ENCODE measurements around the gene TMEM63B. TPM values are rescaled to one million over a fixed set of nuclear protein-coding genes. Genes with fewer than 3 reads are reported as not detected.
A peak's percentile ranks its signal among the peaks of the same experiment; 100 is the strongest.
"Not testable (repeated sequence)": the region's sequence is repeated elsewhere in the genome, so short reads cannot be mapped to it uniquely, and the experiment has no call there.

The TMEM63B gene
- total RNA-seq, 1 experiment from 2014 or later, result 17.7 TPM

DNA sequence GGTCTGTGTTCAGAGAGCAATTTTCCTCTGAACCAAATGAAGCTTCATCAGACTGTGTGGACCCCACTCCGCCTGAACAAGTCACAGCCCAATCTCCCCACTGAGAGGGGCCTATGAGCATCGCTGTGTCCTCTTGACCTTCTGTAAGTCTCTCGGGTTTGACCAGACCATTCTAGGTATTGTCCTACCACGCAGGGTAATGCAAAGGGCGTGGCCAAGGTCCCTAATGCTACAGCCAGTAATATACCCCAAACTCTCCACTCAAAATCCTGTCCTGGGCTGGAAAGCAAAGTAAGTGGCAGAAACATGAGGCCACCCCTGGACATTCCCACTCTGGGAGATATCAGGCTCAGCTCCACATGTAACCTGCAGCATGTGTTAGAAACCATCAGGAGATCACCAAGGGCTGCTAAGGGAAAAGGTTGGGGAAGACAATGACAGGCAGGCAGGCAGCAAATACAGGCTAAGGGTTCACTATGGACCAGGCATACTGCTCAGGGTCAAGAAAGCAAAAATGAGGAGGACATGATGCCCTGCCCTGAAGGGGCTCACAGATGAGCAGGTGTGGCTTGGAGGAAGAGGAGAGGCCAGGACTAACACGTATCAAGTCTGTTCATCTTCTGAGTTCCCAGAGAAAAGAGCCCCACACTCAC lies 33.5 kb upstream of the TMEM63B start:
- no peak for DNase-seq (ENCODE audit: extremely low read depth, low read depth)

DNA sequence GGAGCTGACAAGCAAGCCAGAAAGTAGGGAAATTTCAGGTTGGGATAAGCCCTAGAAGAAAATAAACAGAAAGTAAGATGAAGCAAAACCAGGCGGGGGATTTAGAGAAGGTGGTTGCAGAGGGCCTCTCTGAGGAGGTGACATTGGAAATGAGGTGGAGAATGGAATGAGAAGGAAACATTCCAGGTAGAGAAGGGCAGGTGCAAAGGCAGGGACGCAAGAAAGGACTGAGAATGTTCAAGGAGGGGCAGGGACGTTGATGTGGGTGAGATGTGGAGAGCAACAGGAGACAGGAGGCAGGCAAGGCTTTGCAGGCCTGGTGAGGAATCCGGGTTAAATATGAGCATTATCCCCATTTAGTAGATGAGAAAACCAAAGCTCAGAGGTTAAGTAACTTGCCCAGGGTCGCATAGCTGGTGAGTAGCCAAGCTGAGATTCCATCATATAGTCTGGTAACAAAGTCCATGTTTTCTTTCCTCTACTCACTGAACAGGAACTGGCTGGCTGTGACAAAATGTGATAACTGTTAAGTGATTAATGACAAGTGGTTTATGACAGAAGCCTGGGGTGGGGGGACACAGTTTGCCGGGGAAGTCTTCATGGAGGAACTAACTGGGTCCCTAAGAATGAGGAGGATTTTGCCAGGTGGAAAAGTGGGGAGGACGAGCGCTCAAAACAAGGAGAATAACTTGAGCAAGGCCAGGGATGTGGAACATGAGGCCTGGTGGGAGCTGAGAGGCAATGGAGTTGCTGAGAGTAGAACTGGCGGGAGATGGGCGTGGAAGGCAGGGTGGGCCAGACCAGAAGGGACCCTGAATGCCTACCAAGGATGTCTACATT lies 32.7 kb upstream of the TMEM63B start:
- no peak for DNase-seq (ENCODE audit: extremely low read depth, low read depth)

DNA sequence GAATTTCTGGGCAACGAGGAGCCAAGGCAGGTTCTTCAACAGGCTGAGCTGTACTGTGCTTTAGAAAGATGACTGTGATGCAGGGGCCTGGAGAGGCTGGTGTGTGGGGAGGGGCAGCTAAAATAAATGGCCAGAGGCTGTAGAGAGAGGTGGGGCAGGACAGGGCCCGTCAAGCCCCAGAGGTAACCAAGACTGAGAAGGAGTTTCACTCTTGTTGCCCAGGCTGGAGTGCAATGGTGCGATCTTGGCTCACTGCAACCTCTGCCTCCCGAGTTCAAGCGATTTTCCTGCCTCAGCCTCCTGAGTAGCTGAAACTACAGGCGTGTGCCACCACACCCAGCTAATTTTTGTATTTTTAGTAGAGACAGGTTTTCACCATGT lies 32.1 kb upstream of the TMEM63B start:
- DNase-seq (ENCODE audit: extremely low read depth, low read depth), result not testable (repeated sequence)

DNA sequence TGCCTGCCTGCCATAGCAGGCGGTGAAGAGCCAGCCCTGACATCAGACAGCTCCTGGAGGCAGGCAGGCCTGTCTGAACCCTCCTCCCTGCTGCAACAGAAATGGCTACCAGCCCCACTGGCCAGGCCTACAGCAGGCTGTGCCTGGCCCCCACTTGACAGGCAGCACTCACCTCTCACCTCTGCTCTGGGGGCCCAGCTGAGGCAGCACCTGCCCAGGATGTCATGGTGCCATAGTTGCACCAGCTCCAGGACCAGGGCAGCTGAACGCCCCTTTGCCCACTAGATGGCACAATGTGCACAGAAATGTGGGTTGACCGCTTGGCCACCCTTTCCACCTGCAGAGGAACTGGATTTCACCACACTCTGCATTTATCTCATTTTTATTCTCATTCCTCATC lies 30.7 kb upstream of the TMEM63B start:
- peak; percentile 71 for DNase-seq (ENCODE audit: extremely low read depth, low read depth)

DNA sequence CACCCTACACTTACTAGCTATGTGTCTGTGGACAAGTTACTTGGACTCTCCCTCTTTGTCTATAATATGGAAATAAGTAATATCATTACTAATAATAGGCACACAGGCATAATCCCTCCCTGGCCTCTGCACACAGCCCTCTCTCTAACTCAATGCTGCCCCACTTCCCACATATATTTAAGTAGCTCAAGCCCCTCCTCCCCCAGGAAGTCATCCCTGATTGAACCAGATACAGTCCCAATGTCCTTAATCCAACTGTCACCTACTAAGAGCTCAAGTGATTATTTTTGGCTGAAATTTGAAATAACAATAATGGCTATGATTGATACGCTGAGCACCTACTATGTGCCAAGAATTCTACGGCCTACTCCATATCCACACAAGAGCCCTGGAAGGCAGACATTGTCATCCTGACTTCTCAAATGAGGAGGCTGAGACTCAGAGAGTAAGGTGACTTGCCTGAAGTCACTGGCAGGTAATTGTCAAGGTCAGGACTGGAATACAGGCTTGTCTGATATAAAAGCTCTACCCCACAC lies 29.5 kb upstream of the TMEM63B start:
- DNase-seq (ENCODE audit: extremely low read depth, low read depth), result no peak

DNA sequence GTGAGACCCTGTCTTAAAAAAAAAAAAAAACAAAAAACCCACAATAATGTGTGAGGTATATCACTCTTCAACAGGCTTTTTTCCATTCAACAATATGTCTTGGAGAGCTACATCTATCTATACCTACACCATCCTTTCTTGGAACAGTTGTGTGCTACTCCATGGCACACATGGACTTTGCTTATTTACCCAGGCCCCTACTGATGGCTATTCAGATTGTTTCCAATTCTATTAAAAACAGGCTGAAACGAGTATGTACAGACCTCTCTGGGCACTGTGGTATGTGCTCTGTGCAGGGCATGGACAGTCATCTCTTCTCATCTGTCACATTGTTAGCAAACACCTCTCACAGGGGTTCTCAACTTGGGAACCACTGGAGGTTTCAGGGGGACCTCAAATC lies 28.2 kb upstream of the TMEM63B start:
- no peak for DNase-seq (ENCODE audit: extremely low read depth, low read depth)

DNA sequence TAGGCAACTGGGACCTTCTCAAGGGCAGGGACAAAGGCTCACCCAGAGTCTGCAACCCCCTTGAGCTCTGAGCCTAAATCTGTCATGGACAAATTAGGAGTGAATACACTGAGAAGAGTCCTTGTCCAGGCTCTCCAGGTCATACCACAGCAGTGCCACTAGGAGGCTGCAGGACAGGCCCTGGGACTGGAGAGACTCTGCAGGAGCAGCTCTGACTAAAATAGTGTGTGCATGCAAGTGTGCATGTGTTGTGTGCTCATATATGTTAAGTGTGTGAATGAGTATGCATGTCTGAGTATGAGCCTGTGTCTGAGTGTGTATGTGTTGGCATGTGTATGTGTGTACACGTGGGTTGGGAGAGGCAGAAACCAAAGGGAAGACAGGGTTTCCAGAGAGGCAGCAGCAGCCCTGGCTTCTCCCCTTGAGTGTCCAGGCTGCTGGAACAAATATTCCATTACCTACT lies 27.2 kb upstream of the TMEM63B start:
- peak; percentile 4 for DNase-seq (ENCODE audit: extremely low read depth, low read depth)

DNA sequence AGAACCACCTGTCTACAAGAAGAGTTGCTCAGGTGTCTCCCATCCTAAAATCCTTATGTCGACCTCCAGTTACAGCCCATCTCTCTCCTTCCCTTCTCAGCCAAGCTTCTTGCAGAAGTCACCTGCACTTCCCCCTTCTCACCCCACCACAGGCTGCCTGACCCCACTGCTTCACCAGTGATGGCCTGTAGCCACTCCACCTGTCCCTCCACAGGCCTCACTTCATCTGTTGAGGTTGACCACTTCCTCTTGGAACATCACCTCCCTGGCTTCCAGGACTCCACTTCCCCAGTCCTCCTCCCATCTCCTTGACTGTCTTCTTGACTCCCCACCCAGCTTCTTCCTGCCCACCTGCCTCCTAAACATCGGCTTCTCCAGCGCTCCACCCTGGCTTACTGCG lies 25.5 kb upstream of the TMEM63B start:
- no peak for DNase-seq (ENCODE audit: extremely low read depth, low read depth)

DNA sequence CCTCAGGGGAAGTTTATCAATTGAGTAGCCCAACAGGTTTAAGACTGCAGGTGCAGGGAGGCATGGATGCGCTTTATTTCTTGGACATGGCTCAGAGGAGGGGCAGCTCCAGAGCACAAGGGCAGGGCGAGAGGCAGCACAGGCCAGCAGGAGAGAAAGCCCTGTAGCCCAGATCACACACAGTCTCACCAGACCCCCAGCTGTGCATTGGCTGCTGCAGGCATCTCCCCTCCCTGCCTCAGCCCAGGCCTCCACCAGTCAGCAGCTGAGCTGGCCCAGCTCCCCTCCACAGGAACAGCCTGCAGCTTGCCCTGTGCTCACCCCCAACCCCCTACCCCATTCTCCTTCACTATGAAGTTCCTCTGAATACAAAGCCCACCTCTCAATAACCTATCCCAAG lies 24.8 kb upstream of the TMEM63B start:
- DNase-seq (ENCODE audit: extremely low read depth, low read depth), result no peak

DNA sequence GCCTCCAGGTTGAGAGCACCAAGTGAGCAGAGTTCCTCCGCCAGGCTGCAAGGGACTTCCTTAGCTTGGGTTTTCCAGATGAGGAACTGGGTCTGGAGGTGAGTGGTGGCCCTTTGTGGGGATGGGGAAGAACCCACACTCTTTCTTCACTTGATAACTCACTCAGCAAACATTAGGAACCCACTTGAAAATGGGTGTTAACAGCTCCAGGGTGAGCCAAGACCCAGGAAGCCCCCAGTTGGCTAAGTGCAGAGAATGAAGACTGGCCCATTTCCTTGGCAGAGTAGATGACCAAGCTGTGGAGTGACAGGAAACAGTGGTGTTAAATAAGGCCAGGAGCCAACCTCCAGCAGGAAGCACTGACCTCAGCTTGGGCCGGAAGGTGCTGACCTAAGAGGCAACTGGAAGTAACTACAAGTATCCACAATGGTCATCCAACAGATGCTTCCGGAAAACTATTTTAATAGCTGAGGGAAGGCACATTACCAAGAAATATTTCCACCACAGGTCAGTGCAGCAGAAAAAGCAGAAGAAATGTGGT lies 22.8 kb upstream of the TMEM63B start:
- DNase-seq (ENCODE audit: extremely low read depth, low read depth), result no peak

DNA sequence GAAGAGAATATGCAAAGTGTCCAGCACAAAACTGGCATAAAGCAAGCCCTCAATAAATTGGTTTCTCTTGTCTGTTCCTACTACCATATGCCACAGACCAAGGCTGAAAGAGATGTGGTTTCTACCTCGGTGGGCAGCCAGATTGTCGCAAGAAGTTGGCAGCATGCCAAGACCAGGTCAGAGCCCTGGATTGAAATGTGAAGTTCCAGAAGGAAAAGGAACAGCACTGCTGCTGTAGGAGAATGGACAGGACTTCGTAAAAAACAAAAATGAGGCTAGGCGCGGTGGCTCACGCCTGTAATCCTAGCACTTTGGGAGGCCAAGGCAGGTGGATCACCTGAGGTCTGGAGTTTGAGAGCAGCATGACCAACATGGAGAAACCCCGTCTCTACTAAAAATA lies 22.2 kb upstream of the TMEM63B start:
- DNase-seq (ENCODE audit: extremely low read depth, low read depth), result no peak

DNA sequence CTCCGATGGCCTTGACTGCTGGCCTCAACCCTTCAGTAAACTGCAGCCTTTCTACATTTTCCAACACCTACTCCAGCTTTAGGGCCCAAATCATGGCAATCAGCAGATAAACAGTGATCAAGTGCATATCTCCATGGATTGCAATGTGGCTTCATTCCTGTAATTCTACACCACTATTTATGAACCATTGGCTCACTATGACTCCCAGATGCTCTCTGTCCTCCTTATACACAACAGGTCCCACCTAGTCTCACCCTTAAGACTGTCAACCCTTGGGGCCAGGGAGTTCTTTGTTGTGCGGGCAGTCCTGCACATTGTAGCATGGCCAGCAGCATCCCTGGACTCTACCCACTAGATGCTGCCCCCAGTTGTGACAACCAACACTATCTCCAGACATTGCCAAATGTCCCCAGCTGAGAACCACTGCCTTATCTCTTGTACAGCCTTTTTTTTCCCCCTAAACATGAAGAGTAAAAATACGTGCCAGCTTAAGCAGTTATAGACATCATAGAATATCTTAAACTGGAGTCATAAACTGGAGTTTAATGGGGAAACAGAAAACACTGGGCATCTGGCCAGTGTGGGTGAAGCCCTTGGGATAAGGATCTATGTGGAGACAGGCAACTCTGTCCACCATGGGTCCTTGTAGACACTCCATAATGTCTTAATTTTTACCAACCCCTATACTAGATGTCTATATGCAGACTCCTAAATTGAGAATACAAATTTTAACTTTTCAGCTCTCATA lies 21.2 kb upstream of the TMEM63B start:
- DNase-seq (ENCODE audit: extremely low read depth, low read depth), result no peak

DNA sequence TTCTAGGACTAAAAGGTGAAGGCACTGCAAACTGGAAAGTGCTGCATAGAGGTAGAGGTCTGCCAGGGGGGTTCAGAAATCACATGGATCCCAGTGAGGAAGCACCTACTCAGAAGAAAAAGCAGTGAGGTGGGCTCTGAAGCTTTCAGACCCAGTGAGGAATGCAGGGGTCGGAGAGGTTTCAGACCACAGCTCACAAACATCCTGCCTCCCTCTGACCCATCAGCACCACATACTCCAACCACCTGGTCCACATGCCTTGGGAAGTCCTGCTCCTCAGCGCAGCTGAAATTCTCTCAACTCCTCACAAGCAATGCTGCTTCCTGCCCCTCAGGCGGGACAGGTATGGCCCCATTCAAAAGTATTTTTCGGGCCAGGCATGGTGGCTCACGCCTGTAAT lies 20.3 kb upstream of the TMEM63B start:
- no peak for DNase-seq (ENCODE audit: extremely low read depth, low read depth)

DNA sequence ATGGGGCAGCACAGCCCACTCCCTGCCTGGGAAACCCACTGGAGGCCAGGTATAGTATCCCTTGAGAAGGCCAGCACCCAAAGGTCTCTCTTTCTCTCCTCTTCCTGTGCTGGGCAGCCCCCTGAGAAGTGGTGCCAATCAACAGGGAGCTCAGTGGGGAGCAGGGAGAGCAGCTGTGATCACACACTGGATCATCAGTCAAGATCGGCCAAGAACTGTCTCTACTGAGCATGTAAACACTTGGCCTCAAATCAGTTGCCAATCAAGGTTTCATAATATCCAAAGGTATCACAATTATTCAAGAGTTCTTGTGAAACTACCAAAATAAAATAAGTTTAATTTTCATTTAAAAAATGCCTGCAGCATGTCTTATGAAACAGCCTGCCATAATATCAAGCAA lies 18.9 kb upstream of the TMEM63B start:
- no peak for DNase-seq (ENCODE audit: extremely low read depth, low read depth)

DNA sequence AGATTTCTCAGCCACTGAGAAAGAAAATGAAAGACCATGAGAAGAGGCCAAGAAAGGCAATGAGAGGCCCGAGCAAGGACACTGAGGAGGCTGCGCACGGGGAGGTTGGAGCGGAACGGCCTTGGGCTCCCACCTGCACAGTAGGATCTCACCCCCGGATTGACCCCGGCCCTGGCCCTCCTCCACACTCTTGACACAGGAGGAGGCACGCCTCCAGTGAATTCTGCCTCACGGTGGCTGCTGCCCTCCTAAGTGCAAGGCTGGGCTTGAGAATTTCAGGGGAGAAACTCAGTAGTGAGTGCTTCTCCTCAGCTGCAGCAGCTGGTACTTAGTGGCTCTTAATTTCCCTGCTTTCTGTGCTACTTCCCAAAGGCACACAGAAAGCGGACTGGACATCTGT lies 18.1 kb upstream of the TMEM63B start:
- DNase-seq (ENCODE audit: extremely low read depth, low read depth), result no peak

DNA sequence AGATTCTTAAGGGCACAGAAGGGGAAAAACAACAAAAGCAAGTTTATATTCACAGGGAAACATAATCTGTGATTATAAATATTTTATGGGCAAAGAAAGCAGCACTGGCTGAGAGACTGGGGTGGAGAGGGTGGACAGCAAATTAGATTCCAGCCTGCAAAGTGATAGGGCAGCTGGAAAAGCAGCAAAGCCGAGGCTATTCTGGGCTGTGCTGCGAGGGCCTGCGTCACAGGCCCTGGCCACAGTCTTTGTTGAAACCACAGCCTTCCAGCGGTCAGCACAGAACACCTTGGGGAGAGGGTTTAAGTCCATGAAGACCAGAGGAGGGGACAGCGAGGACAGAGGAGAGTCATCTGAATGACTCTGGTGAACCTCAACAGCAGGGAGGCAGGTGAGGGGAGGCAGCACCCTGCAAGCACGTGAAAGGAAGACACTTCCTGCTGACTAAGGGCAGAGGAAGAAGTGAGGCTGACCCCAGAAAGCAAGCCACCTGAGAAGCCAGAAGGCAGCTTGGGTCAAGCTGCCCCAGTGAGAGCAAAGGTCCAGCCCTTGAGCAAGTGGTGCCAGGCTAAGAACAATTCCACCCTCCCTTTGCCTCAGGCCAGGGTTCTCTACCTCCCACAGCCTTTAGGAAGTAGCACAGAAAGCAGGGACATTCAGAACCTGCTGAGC lies 17.2 kb upstream of the TMEM63B start:
- no peak for DNase-seq (ENCODE audit: extremely low read depth, low read depth)

DNA sequence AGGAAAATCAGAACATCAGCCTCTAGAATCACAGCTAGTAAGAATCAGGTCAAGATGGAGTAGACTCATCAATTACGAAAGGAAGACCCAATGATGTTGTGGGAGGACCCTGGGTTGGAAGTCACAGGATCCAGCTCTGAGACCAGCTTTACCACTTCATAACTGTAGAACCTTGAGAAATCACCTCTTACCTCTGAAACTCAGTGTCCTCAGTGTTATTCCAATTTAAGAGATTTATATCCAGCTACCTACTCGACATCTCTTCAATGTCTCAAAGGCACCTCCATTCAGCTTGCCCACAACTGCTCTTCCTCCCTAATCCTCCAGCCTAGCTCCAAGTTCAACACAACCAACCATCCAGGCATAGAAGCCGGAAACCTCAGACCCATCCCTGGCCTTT lies 16.4 kb upstream of the TMEM63B start:
- no peak for DNase-seq (ENCODE audit: extremely low read depth, low read depth)

DNA sequence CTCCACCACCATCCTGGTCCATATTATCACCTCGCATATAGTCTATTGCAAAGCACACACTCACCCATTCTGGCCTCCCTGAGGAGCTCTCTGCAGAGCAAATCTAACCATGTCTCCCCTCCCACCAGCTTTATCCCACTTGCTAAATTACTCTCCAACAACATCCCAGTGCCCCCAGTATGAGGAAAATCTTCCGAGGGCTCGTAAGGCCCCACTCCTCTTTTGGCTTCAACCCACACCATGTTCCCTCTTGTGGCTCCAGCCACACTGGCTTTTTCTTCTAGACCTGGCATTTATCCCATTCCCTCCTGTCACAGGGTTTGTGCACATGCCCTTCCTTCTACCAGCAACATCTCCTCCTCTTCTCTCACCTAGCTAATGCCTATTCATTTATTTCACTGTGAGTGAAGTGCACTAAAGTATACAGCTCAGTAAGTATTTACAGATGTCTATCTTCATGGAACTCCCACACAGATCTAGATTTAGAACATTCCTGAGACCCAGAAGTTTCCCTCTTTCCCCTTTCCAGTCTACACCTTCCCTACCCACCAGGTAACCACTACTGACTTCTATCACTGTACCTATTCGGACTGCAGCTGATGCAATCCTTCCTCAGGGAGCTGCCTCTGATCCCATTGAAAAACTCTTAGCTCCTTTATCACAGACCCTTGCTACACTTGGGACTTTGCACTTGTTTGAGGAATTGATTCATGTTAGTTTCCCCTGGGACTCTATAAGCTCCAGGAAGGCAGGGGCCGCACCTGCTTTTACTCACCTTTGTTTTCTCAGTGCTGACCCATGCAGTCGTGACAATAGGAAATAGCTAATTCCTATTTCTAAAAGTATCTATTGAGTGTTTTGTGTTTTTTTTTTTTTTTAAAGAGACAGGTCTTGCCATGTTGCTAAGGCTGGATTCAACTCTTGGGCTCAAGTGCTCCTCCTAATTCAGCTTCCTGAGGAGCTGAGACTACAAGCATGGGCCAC lies 15.6 kb upstream of the TMEM63B start:
- DNase-seq (ENCODE audit: extremely low read depth, low read depth), result no peak

DNA sequence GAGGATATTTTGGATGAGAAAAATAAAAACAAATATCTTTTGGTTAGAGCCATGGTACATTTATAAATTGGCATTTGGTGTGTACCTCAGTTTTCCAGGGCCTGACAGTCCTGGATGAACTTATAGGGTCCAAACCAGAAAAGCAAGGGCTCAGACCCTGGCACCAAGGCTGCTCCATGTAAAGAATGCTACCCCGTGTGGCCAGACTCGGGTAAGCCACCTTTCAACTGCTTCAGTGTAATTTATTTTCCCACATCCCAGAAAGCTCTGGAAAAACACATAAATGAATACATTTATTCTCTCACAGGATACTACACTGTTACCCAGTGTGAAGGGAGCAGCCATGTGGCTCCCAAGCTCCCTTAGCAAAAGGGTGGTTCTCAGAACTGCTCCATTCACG lies 13.9 kb upstream of the TMEM63B start:
- DNase-seq (ENCODE audit: extremely low read depth, low read depth), result no peak

Measured in NCI-H460 (cell line).